GM23248 (cell line): ENCODE data around the gene SCN3B. TPM values are rescaled to one million over a fixed set of nuclear protein-coding genes. Genes with fewer than 3 reads are reported as not detected.

Experiments
- DNase-seq: peaks from one replicate; pipeline ENCODE4 v3.0.0-alpha.2; 2015
- H2AFZ ChIP-seq: fragments of 200-600 bp; sonication (generic); 2 replicates; pipeline ENCODE4 v1.6.1; 2016; ENCODE audit warnings: antibody characterized with exemption
- H3F3A ChIP-seq: fragments of 200-600 bp; sonication (generic); 2 replicates; pipeline ENCODE4 v1.6.1; 2016; ENCODE audit warnings: mild to moderate bottlenecking, antibody characterized with exemption, mixed run types; ENCODE audit not compliant: insufficient read depth
- H3K27ac ChIP-seq: fragments of 200-600 bp; sonication (generic); 2 replicates; pipeline ENCODE4 v1.5.1; 2016; ENCODE audit warnings: mild to moderate bottlenecking
- H3K27me3 ChIP-seq: fragments of 200-600 bp; sonication (generic); replicated peaks from 2 replicates; pipeline ENCODE4 v1.6.1; 2016; ENCODE audit warnings: mild to moderate bottlenecking; ENCODE audit not compliant: insufficient read depth
- H3K36me3 ChIP-seq: fragments of 200-600 bp; sonication (generic); 2 replicates; pipeline ENCODE4 v1.6.1; 2016; ENCODE audit warnings: low read depth, mild to moderate bottlenecking
- H3K4me1 ChIP-seq: fragments of 200-600 bp; sonication (generic); 2 replicates; pipeline ENCODE4 v1.6.1; 2016; ENCODE audit warnings: mild to moderate bottlenecking; ENCODE audit not compliant: insufficient read depth
- H3K4me2 ChIP-seq: fragments of 200-600 bp; sonication (generic); one replicate; pipeline ENCODE4 v1.6.1; 2016; ENCODE audit warnings: mild to moderate bottlenecking; ENCODE audit not compliant: unreplicated experiment
- H3K4me3 ChIP-seq: fragments of 200-600 bp; sonication (generic); 2 replicates; pipeline ENCODE4 v1.5.1; 2016; ENCODE audit warnings: mild to moderate bottlenecking
- H3K79me2 ChIP-seq: fragments of 200-600 bp; sonication (generic); 2 replicates; pipeline ENCODE4 v1.6.1; 2016; ENCODE audit warnings: mild to moderate bottlenecking; ENCODE audit not compliant: insufficient read depth
- H3K9ac ChIP-seq: fragments of 200-600 bp; sonication (generic); 2 replicates; pipeline ENCODE4 v1.6.1; 2016; ENCODE audit warnings: mild to moderate bottlenecking
- H3K9me2 ChIP-seq: fragments of 200-600 bp; sonication (generic); 2 replicates; pipeline ENCODE4 v1.6.1; 2016; ENCODE audit warnings: mixed run types, mild to moderate bottlenecking, moderate library complexity; ENCODE audit not compliant: insufficient read depth
- H3K9me3 ChIP-seq: fragments of 200-600 bp; sonication (generic); one replicate; pipeline ENCODE4 v1.6.1; 2017; ENCODE audit warnings: low read depth
- H4K20me1 ChIP-seq: fragments of 200-600 bp; sonication (generic); 2 replicates; pipeline ENCODE4 v1.6.0; 2016; ENCODE audit not compliant: insufficient read depth
- EZH2 ChIP-seq: fragments of 200-600 bp; sonication (generic); IDR thresholded peaks from 2 replicates; pipeline ENCODE4 v1.6.1; 2018; ENCODE audit warnings: antibody characterized with exemption, mild to moderate bottlenecking; ENCODE audit not compliant: insufficient read depth, poor library complexity, severe bottlenecking
- EZH2phosphoT487 ChIP-seq: fragments of 200-600 bp; sonication (generic); IDR thresholded peaks from 2 replicates; pipeline ENCODE4 v1.6.1; 2018; ENCODE audit warnings: antibody characterized with exemption, moderate library complexity, mild to moderate bottlenecking, low read depth; ENCODE audit not compliant: insufficient read depth
- WGBS, 2 experiments: methylation state at CpG; one replicate each; pipeline ENCODE4 v1.1.6; 2015 to 2017; ENCODE audit warnings: low lambda C conversion rate in 2 of 2, low coverage in 1 of 2; ENCODE audit errors: missing lambda C conversion rate in 2 of 2; 5-methylcytosine and 5-hydroxymethylcytosine counted together
- in situ Hi-C: fragments of 300-500 bp; cut with MboI; formaldehyde crosslinking; loops from 2 replicates; pipeline ENCODE4 v1.15.0; 2020
- polyA plus RNA-seq: library from polyadenylated mRNA; unstranded; fragments of >200 nt; fragmentation: Nextera tagmentation; extraction: Ambion mirVana; gene quantifications from 2 replicates; pipeline ENCODE4 v1.2.1, GENCODE V29; 2016
- total RNA-seq: library from RNA; depleted of rRNA; stranded (reverse); fragments of >200 nt; shearing (Covaris generic); gene quantifications from 2 replicates; pipeline ENCODE4 v1.2.3, GENCODE V29; 2014

SCN3B gene
- total and polyA plus RNA-seq, 2 experiments from 2014 or later = 0.33 TPM; not detected in 1

GRCh38 chr11:123622576-123622975 lies 31.8 kb downstream of the SCN3B start:
- Histone ChIP-seq H2AFZ (no peak overlapping the region), H3K4me1 (peaks cover 5% of the 10 kb centered on the region; the same call in 1 of the 2 replicates), H3K9me3 (no peaks in the 10 kb centered on the region), H3K9ac (no peak overlapping the region), H3K9me2 (no peaks in the 10 kb centered on the region), H4K20me1 (no peaks in the 10 kb centered on the region), H3K36me3 (peaks cover 5% of the 10 kb centered on the region; the same call in 1 of the 2 replicates), H3K4me2 (no peak overlapping the region), H3K27ac (no peak overlapping the region), H3K27me3 (no peaks in the 10 kb centered on the region), H3K4me3 (no peak overlapping the region), H3K79me2 (no peaks in the 10 kb centered on the region), H3F3A (no peaks in the 10 kb centered on the region)
- TF ChIP-seq EZH2phosphoT487 (no peak), EZH2 (no peak)
- DNase-seq = no peak
- in situ Hi-C loops = no loop called here
- WGBS, 2 experiments = 93 to 94% methylated on average over 9 of the region's 9 CpGs

- no peaks in the 10 kb centered on the region for H4K20me1 ChIP-seq
- no peaks in the 10 kb centered on the region for H3K9me2 ChIP-seq
- no peak for TF ChIP-seq EZH2
- TF ChIP-seq EZH2phosphoT487 = no peak
- H3K9ac ChIP-seq = peak overlapping the region; percentile 50
- in situ Hi-C loops = no loop called here
- no peak overlapping the region for H2AFZ ChIP-seq
- no peak overlapping the region for H3K4me3 ChIP-seq
- peak overlapping the region; percentile 36 for H3K27ac ChIP-seq
- WGBS, 2 experiments = 21 to 25% methylated on average over 11 of the region's 11 CpGs
- H3K79me2 ChIP-seq = no peaks in the 10 kb centered on the region
- DNase-seq = peak; percentile 96
- H3K4me2 ChIP-seq = peak overlapping the region; percentile 19
- no peaks in the 10 kb centered on the region for H3K9me3 ChIP-seq
- peaks cover 9% of the 10 kb centered on the region; the same call in 1 of the 2 replicates for H3K36me3 ChIP-seq
- H3F3A ChIP-seq = peaks cover 13% of the 10 kb centered on the region
- no peaks in the 10 kb centered on the region for H3K27me3 ChIP-seq
- H3K4me1 ChIP-seq = peaks cover 11% of the 10 kb centered on the region
Observed at GRCh38 chr11:123616505-123617198, 37.8 kb downstream of the SCN3B start.

DNA sequence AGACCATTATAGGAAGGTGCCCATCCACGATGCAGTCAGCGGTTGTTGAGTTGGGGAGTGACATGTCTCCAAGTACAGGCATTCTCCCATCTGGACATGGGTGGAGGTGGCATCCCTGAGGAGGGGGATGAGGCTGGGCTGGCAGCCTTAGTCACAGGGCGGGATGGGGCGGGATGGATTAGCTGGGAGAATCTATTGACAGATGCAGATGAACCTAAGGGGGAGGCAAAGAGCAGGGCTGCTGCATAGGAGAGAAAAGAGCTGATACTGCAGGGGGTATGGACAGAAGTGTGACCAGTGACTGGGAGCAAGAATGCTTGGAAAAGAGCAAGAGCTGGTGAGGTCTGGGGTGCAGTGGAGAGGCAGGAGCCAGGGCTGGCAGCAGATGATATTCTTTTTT lies 42.7 kb downstream of the SCN3B start:
- 93 to 97% methylated on average over 4 of the region's 4 CpGs for WGBS, 2 experiments
- TF ChIP-seq EZH2 = no peak
- TF ChIP-seq EZH2phosphoT487 = no peak
- H3K4me1 ChIP-seq = peaks cover 7% of the 10 kb centered on the region

GRCh38 chr11:123608945-123609344 lies 45.5 kb downstream of the SCN3B start:
- Histone ChIP-seq H3K79me2 (no peaks in the 10 kb centered on the region), H2AFZ (no peak overlapping the region)
- in situ Hi-C loops = no loop called here

More for the DNA sequence above, 42.7 kb downstream of the SCN3B start:
- Histone ChIP-seq H3K9me3 (no peaks in the 10 kb centered on the region), H3K4me2 (no peak overlapping the region), H3K27me3 (no peaks in the 10 kb centered on the region), H3K36me3 (peaks cover 12% of the 10 kb centered on the region; the same call in 1 of the 2 replicates), H3K27ac (no peak overlapping the region), H2AFZ (no peak overlapping the region), H3K9me2 (no peaks in the 10 kb centered on the region), H4K20me1 (no peaks in the 10 kb centered on the region), H3K79me2 (no peaks in the 10 kb centered on the region), H3K9ac (no peak overlapping the region), H3F3A (peaks cover 7% of the 10 kb centered on the region), H3K4me3 (no peak overlapping the region)
- in situ Hi-C loops = no loop called here
- no peak for DNase-seq

More at GRCh38 chr11:123608945-123609344, 45.5 kb downstream of the SCN3B start:
- no peaks in the 10 kb centered on the region for H3K27me3 ChIP-seq
- H3K9ac ChIP-seq = no peak overlapping the region
- H3K4me3 ChIP-seq = no peak overlapping the region
- DNase-seq = no peak
- H3K9me2 ChIP-seq = no peaks in the 10 kb centered on the region
- H3K4me1 ChIP-seq = no peaks in the 10 kb centered on the region
- H3K4me2 ChIP-seq = no peak overlapping the region
- H4K20me1 ChIP-seq = no peaks in the 10 kb centered on the region
- no peak for TF ChIP-seq EZH2
- no peak for TF ChIP-seq EZH2phosphoT487
- no peak overlapping the region for H3K27ac ChIP-seq
- H3K36me3 ChIP-seq = peaks cover 12% of the 10 kb centered on the region; the same call in 1 of the 2 replicates
- H3K9me3 ChIP-seq = no peaks in the 10 kb centered on the region
- WGBS, 2 experiments = 94 to 97% methylated on average over 8 of the region's 8 CpGs
- no peaks in the 10 kb centered on the region for H3F3A ChIP-seq
